Kidney (tissue), 14 donors: Measurements from ENCODE around the gene UQCC2. TPM values are rescaled to one million over a fixed set of nuclear protein-coding genes. Genes with fewer than 3 reads are reported as not detected.

Experiments
- DNase-seq, 5 donors: peaks; one replicate each; pipeline ENCODE4 v3.0.0-alpha.2; 2013 to 2020
- FAIRE-seq: peaks from 2 replicates; lab custom pipeline; 2012; peaks lifted over from hg19 to GRCh38; lab: Jason Lieb, UNC
- H3K27ac ChIP-seq, 2 donors: one replicate each; pipeline ENCODE4 v1.7.0; 2013; ENCODE audit warnings: low read depth in 2 of 2, low read length in 2 of 2, inconsistent platforms in 1 of 2
- H3K27me3 ChIP-seq: one replicate; pipeline ENCODE4 v1.7.1; 2013; ENCODE audit warnings: low read length, inconsistent platforms; ENCODE audit not compliant: control insufficient read depth, insufficient read depth
- H3K36me3 ChIP-seq, 3 donors: one replicate each; pipeline versions ENCODE4 v1.7.0 to v1.7.1; 2013; ENCODE audit warnings: low read length in 3 of 3, control low read depth in 1 of 3, inconsistent platforms in 1 of 3; ENCODE audit not compliant: insufficient read depth in 3 of 3, control insufficient read depth in 2 of 3
- H3K4me1 ChIP-seq, 3 donors: one replicate each; pipeline versions ENCODE4 v1.7.0 to v1.7.1; 2013; ENCODE audit warnings: low read length in 3 of 3, inconsistent platforms in 1 of 3, low read depth in 1 of 3; ENCODE audit not compliant: control insufficient read depth in 2 of 3, insufficient read depth in 2 of 3
- H3K4me3 ChIP-seq, 3 donors: one replicate each; pipeline versions ENCODE4 v1.7.0 to v1.8.1; 2013; ENCODE audit warnings: low read length in 3 of 3, control low read depth in 1 of 3, inconsistent platforms in 1 of 3
- H3K9ac ChIP-seq, 3 donors: one replicate each; pipeline versions ENCODE4 v1.7.0 to v1.7.1; 2013; ENCODE audit warnings: low read length in 3 of 3, control low read depth in 1 of 3, inconsistent platforms in 1 of 3
- H3K9me3 ChIP-seq, 3 donors: one replicate each; pipeline versions ENCODE4 v1.7.0 to v1.7.1; 2013; ENCODE audit warnings: low read length in 3 of 3, control low read depth in 1 of 3, inconsistent platforms in 1 of 3; ENCODE audit not compliant: control insufficient read depth in 2 of 3, insufficient read depth in 1 of 3
- intact Hi-C: fragments of 100-400 bp; cut with DNase I; formaldehyde crosslinking; loops from one replicate; pipeline ENCODE4 v1.11.1; 2022
- polyA plus RNA-seq: library from polyadenylated mRNA; stranded (reverse); fragments of 350-450 nt; fragmentation: Illumina TruSeq; extraction: RNeasy Lipid Tissue Mini Kit (QIAGEN cat#74804); gene quantifications from one replicate; pipeline ENCODE4 v1.2.3, GENCODE V29; 2014; ENCODE audit warnings: low read depth, low replicate concordance; ENCODE audit not compliant: insufficient read depth
- total RNA-seq: library from RNA; stranded (reverse); fragmentation: NEBNext Ultra II Directional; extraction: Animal tissue kit (Norgen Biotek cat#: 25700); gene quantifications from one replicate; pipeline ENCODE4 v1.2.1, GENCODE V29; 2021
- TF ChIP-seq, protein P1 (sequence below): IDR thresholded peaks from 3 replicates; pipeline ENCODE4 v1.5.1; 2012; ENCODE audit warnings: mild to moderate bottlenecking, moderate library complexity, borderline replicate concordance; ENCODE audit not compliant: insufficient read depth; ENCODE audit errors: extremely low read depth
- donor health status: control.
- donor health status: control.
- donor health status: control.
- donor health status: control.
- donor health status: control.
- donor health status: DM: yes; HTN: yes; CAD: no.
- donor health status: Normal renal cell carcinoma (clear cell type).

UQCC2 gene
- total and polyA plus RNA-seq, 2 donors from 2014 or later = 39.6 to 189 TPM

DNA sequence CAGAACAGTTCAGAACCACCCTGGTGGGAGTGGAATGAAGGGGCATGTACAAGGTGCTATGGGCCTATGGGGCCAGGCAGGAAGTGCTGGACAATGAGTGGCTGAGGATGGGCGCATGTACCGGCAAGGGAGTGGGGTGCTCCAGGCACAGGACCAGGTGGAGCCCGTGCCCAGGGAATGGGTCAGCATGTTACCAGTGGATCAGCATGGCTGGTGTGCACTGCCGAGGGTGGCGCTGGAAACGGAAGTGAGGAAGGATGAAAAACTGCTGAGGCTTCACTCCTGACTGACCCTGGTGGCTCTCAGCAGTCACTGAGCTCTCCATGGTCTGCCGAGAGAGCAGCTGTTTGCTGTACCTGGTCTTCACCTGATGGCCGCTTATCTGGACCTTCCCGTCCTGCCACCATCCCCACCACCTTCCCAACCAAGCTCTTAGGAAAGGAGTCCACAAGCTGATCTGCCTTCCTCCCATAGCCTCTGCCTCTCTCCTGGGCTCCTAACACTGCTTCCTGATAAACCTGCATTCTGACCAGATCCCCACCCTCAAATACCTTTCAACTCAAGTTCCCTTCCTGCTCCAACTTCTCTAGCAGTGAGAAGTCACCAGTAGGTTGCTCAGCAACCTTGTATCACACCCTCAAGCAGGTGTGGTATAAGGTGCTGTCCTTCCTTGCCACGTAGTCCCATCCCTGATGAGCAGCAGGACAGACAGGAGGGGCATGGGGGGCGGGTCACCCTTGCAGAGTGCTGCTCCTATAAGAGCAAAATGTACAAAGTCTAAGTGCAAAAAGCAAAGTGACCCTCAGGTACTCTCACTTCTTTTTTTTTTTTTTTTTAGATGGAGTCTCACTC is 7.1 kb downstream of the UQCC2 start:
- TF ChIP-seq, protein P1, sequence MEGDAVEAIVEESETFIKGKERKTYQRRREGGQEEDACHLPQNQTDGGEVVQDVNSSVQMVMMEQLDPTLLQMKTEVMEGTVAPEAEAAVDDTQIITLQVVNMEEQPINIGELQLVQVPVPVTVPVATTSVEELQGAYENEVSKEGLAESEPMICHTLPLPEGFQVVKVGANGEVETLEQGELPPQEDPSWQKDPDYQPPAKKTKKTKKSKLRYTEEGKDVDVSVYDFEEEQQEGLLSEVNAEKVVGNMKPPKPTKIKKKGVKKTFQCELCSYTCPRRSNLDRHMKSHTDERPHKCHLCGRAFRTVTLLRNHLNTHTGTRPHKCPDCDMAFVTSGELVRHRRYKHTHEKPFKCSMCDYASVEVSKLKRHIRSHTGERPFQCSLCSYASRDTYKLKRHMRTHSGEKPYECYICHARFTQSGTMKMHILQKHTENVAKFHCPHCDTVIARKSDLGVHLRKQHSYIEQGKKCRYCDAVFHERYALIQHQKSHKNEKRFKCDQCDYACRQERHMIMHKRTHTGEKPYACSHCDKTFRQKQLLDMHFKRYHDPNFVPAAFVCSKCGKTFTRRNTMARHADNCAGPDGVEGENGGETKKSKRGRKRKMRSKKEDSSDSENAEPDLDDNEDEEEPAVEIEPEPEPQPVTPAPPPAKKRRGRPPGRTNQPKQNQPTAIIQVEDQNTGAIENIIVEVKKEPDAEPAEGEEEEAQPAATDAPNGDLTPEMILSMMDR = no peak
- Histone ChIP-seq H3K9me3 (no peaks in the 10 kb centered on the region), H3K27ac (peak overlapping the region in 1 of 2 donors; percentile 9), H3K9ac (no peak overlapping the region), H3K36me3 (peaks cover 0 to 8% (median 0%) of the 10 kb centered on the region in 3 donors), H3K4me3 (no peak overlapping the region), H3K4me1 (no peaks in the 10 kb centered on the region), H3K27me3 (no peaks in the 10 kb centered on the region)
- DNase-seq (peak in 1 of 5 donors; percentile 66), FAIRE-seq (no peak)
- intact Hi-C loops = no loop called here

- Histone ChIP-seq H3K27me3 (no peaks in the 10 kb centered on the region), H3K27ac (no peak overlapping the region), H3K9me3 (no peaks in the 10 kb centered on the region), H3K36me3 (peaks cover 0 to 6% (median 4%) of the 10 kb centered on the region in 3 donors), H3K4me1 (peaks cover 0 to 3% (median 0%) of the 10 kb centered on the region in 3 donors), H3K9ac (no peak overlapping the region), H3K4me3 (no peak overlapping the region)
- DNase-seq (peak in 4 of 5 donors; percentile 33 to 52 (median 44)), FAIRE-seq (no peak)
- intact Hi-C loops = no loop called here
- TF ChIP-seq, protein P1 = no peak
Measured at GRCh38 chr6:33702345-33702977, 9.0 kb downstream of the UQCC2 start.

DNA sequence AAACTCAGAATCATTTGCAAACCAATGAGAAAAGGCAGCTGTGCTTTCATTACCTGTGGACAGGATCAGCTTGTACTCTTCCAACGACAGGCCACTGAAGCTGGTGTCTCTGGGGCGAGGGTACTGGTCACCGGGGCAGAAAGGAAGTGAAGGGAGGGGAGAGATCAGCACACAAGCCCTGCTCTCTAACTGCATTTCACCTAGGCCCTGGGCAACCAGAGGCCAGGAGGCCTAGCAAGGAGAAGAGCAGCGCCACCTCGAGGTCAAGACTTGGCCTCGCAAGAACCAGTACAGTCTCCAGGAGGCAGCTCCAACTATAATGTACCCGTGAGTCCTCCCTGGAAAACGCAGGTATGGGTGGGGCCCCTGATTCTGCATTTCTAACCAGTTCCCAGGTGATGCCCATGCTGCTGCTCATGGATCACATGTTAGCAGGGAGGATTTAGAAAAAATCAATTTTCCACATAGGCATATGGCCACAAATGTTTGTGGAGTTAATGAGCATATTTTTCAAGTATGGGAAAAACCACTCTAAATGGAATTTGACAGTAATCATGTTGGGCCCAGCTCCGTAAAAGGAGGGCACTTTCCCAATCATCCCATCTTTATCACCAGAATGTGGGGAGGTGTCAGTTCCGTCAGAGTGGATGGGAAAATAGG is 11.0 kb downstream of the UQCC2 start:
- Histone ChIP-seq H3K27me3 (no peaks in the 10 kb centered on the region), H3K36me3 (peaks cover 0 to 12% (median 7%) of the 10 kb centered on the region in 3 donors), H3K27ac (no peak overlapping the region), H3K9ac (no peak overlapping the region), H3K4me1 (peaks cover 0 to 9% (median 0%) of the 10 kb centered on the region in 3 donors), H3K9me3 (no peaks in the 10 kb centered on the region), H3K4me3 (no peak overlapping the region)
- TF ChIP-seq, protein P1 = peak; percentile 64
- DNase-seq (peak; percentile 74 to 87 (median 79)), FAIRE-seq (no peak)
- intact Hi-C loops = no loop called here
